HG02571 (cell line): ENCODE results near the gene TP53.
A peak's percentile ranks its signal among the peaks of the same experiment; 100 is the strongest.
"Not testable (repeated sequence)": the region's sequence is repeated elsewhere in the genome, so short reads cannot be mapped to it uniquely, and the experiment has no call there.

Experiments
- ATAC-seq: cut with Tn5 transposase; IDR thresholded peaks from one replicate; pipeline ENCODE4 v1.9.1; 2021; ENCODE audit warnings: mild to moderate bottlenecking, moderate library complexity; ENCODE audit not compliant: unreplicated experiment

TP53 gene

DNA sequence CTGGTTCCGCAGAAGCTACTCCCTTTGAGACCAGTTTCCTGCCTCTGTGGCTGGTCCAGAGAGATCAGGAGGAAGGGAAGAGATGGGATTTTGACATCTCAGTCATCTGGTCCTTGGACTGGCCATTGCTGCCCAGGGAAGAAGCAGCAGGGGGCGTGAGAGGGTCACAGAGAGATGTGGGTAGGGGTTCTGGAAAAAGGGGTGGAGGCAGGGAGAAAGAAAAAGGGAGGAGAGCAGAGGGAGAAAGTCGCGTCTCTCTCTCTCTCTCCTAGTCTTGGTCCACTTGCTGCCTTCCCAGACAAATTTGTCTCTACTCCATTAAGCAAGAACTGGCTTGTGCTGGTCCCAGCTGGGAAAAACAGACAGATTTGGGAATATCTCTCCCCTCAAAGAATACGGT lies 52.9 kb downstream of the TP53 start:
- ATAC-seq: no peak

DNA sequence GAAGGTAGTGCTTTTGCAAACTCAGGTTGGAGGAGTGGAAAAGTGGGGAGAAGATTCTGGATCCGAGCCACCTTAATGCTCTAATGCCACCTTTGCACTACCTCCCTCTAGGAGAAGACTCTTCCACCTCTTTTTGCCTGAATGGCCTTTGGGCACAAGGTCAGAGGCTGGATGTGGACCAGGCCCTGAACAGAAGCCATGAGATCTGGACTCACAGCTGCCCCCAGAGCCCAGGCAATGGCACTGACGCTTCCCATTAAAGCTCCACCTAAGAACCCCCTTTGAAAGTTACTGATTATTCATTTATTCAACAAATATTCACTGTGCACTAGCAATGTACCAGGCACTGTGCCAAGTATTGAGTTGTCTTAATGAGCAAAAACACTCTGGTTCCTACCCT lies 54.2 kb downstream of the TP53 start:
- ATAC-seq: no peak

DNA sequence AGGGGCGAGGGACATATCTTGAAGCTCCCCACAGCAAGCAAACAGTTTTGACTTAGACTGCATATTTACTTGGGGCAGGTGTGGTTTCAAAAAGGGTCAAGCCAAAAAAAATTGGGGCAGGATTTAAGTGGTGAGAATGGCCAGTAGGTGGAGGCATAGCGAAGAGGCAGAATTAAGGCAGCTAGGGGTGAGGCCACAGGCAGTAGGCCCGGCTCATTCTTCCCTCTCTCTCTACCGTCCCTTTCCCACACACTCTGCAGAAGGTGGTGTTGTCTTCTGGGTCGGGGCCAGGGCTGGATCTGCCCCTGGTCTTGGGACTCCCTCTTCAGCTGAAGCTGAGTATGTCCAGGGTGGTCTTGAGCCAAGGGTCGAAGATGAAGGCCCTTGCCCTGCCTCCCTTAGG lies 54.8 kb downstream of the TP53 start:
- ATAC-seq: no peak

DNA sequence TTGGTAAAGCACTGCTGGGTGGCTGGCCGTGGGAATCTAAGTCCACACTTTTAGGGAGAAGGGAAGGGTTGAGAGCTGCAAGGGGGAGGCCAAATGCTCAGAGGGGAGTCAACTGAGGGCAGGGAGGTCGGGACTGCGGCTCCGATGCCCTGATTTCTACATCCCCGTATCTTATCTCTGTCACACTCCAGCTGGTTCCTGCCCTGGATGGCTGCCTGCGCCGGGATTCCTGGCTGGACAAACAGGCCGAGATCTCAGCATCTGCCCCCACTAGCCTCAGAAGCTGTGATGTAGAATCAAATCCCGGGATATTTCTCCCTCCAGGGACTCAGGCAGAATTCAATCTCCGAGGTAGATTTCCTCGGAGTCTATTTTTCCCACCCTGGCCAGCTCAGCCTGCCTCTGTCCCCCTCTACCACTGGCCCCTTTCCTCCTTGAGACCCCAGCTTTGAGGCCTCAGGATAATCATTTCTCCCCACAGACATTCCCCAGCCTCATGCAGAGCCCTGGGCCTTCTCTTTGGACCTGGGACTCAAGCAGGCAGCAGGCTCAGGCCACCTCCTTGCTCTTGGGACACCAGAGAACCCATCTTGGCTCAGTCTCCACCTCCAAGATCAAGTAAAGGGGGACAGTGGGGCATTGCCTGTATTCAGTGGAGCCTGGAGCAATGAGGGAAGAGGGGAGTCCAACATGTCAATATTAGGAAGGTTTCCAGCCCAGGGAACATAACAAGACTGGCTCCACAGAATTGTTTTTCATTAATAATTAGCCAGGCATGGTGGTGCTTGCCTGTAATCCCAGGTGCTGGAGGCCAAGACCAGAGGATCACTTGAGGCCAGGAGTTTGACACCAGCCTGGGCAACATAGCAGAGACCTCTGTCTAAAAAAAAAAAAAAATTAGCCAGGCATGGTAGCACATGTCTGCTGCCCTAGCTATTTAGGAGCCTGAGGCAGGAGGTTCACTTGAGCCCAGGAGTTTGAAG lies 55.6 kb downstream of the TP53 start:
- ATAC-seq: no peak

DNA sequence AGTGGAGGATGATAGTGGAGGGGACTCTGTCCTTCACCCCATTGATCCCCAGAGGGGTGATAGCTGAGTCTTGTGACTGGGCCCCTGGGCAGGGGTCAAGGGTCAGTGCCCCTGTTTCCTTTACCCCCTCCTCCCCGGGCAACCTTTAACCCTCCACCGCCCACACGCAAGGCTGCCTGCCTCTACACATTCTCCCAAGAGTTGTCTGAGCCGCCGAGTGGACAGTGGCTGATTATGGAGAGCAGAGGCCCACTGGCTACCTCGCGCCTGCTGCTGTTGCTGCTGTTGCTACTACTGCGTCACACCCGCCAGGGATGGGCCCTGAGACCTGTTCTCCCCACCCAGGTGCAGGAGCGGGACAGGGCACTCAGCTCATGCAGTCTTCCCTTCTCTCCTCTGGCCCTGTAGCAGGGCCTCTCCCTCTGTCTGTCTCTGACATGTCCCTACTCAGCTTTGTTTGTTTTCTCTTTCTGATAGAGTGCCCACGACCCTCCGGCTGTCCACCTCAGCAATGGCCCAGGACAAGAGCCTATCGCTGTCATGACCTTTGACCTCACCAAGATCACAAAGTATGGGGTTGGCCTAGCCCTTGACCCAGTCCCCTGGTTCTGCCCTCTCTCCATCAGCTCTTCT lies 57.2 kb downstream of the TP53 start, which contains the start of gene SHBG:
TSS of gene SHBG (plus strand) at position 197 of the 633 bp plus-strand sequence. CDS start at position 235, 38 bp downstream.
- no peak for ATAC-seq

DNA sequence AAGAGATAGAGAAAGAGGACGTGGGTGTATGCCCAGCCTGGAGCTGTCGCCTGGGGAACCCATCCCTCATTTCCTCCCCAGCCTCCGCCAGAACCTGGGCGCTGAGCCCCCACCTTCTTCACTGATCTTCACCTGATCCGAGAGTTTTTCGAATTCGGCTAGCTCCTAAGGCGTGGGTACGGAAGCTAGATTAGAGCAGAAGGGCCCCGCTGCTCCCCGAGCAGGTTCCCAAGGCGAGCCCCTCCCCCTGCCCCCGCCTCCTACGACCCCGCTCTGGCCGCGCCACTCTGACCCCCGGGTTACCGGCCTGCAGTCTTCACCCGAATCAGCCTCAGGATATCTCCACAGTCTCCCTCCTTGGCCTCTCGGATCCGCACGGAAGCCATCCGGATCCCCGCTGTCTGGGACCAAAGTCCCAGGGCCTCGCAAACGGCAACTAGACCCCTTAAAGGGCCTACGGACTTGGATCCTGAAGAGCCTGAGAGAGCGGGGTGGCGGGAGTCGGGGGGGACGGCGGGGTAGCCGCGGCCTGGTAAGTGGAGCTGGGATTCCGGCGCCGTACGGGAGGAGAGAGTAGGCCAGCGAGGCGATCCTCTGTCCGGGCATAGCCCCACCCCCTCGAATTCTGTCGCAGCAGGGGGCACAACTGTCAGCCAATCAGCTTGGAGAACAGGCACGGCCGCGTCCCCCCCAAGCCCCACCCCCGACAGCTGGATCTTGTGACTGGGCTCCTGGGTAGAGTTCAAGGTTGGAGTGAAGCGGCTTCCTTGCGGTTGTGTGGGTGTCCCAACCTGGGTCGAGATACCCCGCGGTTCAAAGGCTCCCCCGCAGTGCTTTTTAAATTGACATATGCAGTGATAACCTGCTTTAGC lies 59.8 kb downstream of the TP53 start, which contains the start of gene SAT2:
TSS of gene SAT2 (minus strand) at position 572 of the 872 bp plus-strand sequence. CDS start at position 386, 186 bp downstream.
- peak; percentile 88 for ATAC-seq

DNA sequence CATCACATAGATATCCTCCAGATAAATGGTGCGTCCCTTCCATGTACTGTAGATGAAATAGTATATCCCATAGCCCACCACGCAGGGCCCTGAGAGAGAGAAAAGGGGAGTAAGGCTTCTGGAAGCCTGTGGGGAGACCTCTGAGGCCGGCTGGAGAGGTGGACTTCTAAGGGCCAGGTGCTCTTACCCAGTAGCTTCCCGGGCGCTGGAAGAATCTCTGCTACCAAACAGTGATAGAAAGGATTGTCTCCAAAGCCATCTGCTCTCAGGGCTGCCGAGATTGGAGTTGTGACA lies 60.4 kb downstream of the TP53 start:
- ATAC-seq: no peak

DNA sequence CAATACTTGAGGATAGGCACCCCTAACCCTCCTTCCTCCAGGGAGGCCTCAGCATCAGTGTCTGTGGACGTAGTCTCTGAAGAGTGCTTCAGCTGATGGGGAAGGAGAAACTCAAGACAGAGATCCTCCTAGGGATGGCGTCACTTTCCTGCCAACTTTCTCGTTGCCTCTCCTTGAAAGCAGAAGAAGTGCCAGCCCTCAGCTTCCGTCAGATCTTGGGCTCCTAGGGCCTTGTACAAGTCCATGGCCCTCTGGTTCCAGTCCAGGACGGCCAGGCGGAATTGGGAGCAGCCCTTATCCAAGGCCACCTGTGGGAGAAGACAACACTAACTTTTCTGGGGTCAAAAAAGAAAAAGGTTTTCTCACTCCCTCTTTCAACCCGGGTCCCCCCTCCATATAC lies 61.0 kb downstream of the TP53 start:
- ATAC-seq: no peak

DNA sequence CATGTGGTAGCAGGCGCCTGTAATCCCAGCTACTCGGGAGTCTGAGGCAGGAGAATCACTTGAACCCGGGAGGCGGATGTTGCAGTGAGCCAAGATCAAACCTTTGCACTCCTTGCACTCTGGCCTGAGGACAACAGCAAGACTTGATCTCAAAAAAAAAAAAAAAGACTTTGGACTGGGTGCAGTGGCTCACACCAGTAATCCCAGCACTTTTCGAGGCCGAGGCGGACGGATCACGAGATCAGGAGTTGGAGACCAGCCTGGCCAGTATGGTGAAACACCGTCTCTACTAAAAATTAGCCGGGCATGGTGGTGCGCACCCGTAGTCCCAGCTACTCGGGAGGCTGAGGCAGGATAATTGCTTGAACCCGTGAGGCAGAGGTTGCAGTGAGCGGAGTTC lies 61.5 kb downstream of the TP53 start:
- ATAC-seq: not testable (repeated sequence)

DNA sequence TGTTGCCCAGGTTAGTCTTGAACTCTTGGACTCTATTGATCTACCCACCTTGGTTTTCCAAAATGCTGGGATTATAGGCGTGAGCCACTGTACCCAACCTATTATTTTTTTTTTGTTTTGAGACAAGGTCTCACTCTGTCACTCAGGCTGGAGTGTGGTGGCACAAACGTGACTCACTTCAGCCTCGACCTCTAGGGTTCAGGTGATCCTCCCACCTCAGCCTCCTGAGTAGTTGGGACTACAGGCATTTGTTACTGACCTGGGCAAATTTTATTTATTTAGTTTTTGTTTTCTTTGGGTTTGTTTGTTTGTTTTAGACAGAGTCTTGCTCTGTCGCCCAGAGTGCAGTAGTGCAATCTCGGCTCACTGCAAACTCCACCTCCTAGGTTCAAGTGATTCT lies 63.6 kb downstream of the TP53 start:
- ATAC-seq: no peak

DNA sequence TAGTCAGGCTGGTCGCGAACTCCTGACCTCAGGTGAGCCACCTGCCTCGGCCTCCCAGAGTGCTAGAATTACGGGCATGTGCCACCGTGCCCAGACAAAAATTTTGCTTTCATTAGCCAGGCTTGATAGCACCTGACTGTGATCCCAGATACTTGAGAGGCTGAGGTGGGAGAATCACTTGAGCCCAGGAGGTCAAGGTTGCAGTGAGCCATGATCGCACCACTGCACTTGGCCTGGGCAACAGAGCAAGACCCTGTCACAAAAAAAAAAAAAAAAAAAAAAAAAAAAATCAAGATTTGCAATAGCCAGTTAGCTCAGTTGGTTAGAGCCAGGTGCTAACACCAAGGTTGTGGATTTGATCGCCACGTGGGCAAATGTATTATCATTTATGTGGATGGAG lies 66.5 kb downstream of the TP53 start:
- ATAC-seq: no peak

DNA sequence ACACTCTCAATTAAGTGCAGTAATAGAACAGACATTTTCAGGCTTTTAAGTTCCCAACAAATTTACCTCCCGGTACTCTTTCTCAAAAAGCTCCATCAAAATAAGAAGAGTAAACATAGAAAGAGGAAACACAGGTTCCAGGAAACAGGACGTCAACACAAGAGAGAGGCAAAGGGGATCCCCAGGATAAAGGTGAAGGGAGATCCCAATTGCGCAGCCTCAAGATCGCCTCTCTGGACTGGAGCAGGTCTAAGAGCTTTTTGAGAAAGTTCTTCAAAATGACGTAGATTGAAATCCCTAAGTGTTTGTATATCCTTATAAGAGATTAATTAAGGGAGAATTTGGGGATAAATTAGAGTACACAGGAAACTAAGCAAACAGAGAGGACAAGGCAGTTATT lies 68.7 kb downstream of the TP53 start:
- no peak for ATAC-seq
